OCI-LY3 (cell line): ENCODE results near the gene FKBP5.

Experiments
- EZH2phosphoT487 ChIP-seq: fragments of 200-600 bp; shearing (Covaris generic); IDR thresholded peaks from 2 replicates; pipeline ENCODE4 v1.6.1; 2018; ENCODE audit warnings: antibody characterized with exemption, mixed run types, low read depth
- TF ChIP-seq, protein P1 (sequence below): fragments of 200-600, 300-600 bp; sonication (generic); IDR thresholded peaks from 2 replicates; pipeline ENCODE4 v1.5.1; 2014; ENCODE audit warnings: antibody characterized with exemption, low read length, low read depth

DNA sequence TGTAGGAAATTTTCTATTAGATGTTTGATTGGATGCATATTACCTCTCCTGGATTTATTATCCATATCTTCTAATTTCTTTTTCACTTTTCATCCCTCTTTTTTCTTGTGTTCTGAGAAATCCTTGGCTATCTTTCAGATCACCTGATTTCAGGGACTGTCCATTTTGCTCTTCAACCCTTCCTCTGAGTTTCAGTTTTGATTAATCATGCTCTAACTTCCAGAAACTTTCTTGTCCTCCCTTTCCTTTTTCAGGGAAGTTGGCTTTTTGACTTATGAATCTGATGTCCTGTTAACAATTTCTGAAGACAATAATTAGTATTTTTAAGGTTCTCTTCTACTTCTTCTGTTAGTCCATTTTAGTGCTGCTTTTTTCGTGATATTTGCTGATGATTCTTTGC is 79.1 kb downstream of the FKBP5 start:
- TF ChIP-seq, protein P1, sequence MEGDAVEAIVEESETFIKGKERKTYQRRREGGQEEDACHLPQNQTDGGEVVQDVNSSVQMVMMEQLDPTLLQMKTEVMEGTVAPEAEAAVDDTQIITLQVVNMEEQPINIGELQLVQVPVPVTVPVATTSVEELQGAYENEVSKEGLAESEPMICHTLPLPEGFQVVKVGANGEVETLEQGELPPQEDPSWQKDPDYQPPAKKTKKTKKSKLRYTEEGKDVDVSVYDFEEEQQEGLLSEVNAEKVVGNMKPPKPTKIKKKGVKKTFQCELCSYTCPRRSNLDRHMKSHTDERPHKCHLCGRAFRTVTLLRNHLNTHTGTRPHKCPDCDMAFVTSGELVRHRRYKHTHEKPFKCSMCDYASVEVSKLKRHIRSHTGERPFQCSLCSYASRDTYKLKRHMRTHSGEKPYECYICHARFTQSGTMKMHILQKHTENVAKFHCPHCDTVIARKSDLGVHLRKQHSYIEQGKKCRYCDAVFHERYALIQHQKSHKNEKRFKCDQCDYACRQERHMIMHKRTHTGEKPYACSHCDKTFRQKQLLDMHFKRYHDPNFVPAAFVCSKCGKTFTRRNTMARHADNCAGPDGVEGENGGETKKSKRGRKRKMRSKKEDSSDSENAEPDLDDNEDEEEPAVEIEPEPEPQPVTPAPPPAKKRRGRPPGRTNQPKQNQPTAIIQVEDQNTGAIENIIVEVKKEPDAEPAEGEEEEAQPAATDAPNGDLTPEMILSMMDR = no peak
- no peak for TF ChIP-seq EZH2phosphoT487
